Measurements from ENCODE around the gene SCNM1.

DNA sequence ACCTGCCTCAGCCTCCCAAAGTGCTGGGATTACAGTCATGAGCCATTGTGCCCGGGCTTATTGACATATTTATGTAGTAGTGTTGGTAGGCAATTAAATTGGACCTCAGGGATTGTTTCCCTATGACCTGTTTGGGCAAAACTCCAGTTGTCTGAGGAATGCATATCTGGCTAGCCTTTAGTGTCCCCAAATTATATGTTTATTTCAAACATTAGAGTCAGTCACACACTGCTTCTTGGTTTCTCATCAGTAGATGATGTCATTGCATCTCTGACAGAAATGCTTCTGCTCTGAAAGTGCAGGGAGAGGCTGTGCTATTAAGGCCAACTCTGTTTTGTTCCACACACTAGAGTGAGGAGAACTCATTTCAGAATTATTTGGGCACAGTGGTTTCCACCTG, 44.9 kb downstream of the SCNM1 start:
- TF ChIP-seq POLR2AphosphoS5 (IDR thresholded peaks at IDR 0.05; ENCODE audit: low read depth, low read length) = no peak
- no peak for TF ChIP-seq TAF1 (IDR thresholded peaks at IDR 0.05; ENCODE audit: borderline replicate concordance, low read depth, low read length)
- no peak for TF ChIP-seq POLR2A (IDR thresholded peaks at IDR 0.05; ENCODE audit: low read depth, low read length)

Data from GM12892 (cell line).